HCT116 (cell line): ENCODE results near the gene BBS9. TPM values are rescaled to one million over a fixed set of nuclear protein-coding genes. Genes with fewer than 3 reads are reported as not detected.

ENCODE experiments used
- ATAC-seq: fragments of 200-7000 bp; cut with Tn5 transposase; 2 replicates; pipeline ENCODE4 v1.9.1; 2020; ENCODE audit warnings: mild to moderate bottlenecking, moderate library complexity
- BruUV-seq: library from RNA; stranded (reverse); fragments of 400-500 nt; replicated peaks from 2 replicates; lab custom pipeline; 2021; lab: Mats Ljungman, UMichigan
- CTCF ChIA-PET: fragments of 300-600 bp; sonication (Branson Sonifier 250); formaldehyde crosslinking; loops from one replicate; lab custom pipeline; 2021; ENCODE audit warnings: antibody characterized with exemption; lab: Charles Lee
- POLR2A ChIA-PET: fragments of 300-600, 350-600 bp; sonication (Branson Sonifier 250); formaldehyde crosslinking; loops from one replicate; lab custom pipeline; 2021; ENCODE audit warnings: antibody characterized with exemption; lab: Charles Lee
- RAD21 ChIA-PET, 2 experiments: fragments of 300-600 bp; sonication (Branson Sonifier 250); formaldehyde crosslinking; loops; one replicate each; lab custom pipeline; 2023; ENCODE audit warnings: low total read pairs in 2 of 2; ENCODE audit not compliant: uncharacterized antibody in 2 of 2, unreplicated experiment in 2 of 2, low non-redundant PET in 1 of 2; lab: Charles Lee
- DNase-seq: peaks from one replicate; pipeline ENCODE4 v3.0.0-alpha.2; 2010; ENCODE audit warnings: low read depth, low spot score
- H2AFZ ChIP-seq: fragments of 200-600 bp; shearing (Covaris generic), sonication (generic); 2 replicates; pipeline ENCODE4 v1.6.1; 2017; ENCODE audit warnings: low read depth, mixed run types, mixed read lengths, antibody characterized with exemption, low read length; ENCODE audit not compliant: poor library complexity, severe bottlenecking
- H3K27ac ChIP-seq: 2 replicates; pipeline ENCODE4 v1.5.1; 2012; ENCODE audit warnings: low read depth, low read length
- H3K27me3 ChIP-seq: fragments of 200-600 bp; sonication (generic); 2 replicates; pipeline ENCODE4 v1.6.1; 2016; ENCODE audit warnings: mixed run types, low read length, mixed read lengths; ENCODE audit not compliant: insufficient read depth
- H3K36me3 ChIP-seq, 2 experiments: fragments of 200-500 bp in 1 of 2; fragments of 200-600 bp in 1 of 2; sonication (Bioruptor generic) in 1 of 2; sonication (generic) in 1 of 2; 2 replicates each; pipeline versions ENCODE4 v1.5.1 to v1.6.1; 2014 to 2016; ENCODE audit warnings: low read length in 2 of 2, inconsistent platforms in 1 of 2, mixed read lengths in 1 of 2, mixed run types in 1 of 2; ENCODE audit not compliant: insufficient read depth in 2 of 2, control insufficient read depth in 1 of 2
- H3K4me1 ChIP-seq, 2 experiments: fragments of 200-600 bp in 1 of 2; sonication (generic) in 1 of 2; 2 replicates each; pipeline versions ENCODE4 v1.5.1 to v1.6.1; 2012 to 2017; ENCODE audit warnings: low read length in 2 of 2, inconsistent platforms in 1 of 2, mild to moderate bottlenecking in 1 of 2, mixed read lengths in 1 of 2, mixed run types in 1 of 2, moderate library complexity in 1 of 2; ENCODE audit not compliant: insufficient read depth in 2 of 2, control insufficient read depth in 1 of 2
- H3K4me2 ChIP-seq: fragments of 200-600 bp; sonication (generic); 2 replicates; pipeline ENCODE4 v1.6.1; 2017; ENCODE audit warnings: mixed run types, low read length, mixed read lengths
- H3K4me3 ChIP-seq, 2 experiments: fragments of 200-600 bp in 1 of 2; sonication (generic) in 1 of 2; replicated peaks in 1 of 2; 2 replicates each; pipeline ENCODE4 v1.5.1; 2011 to 2016; ENCODE audit warnings: low read length in 2 of 2, control low read depth in 1 of 2, low read depth in 1 of 2, mild to moderate bottlenecking in 1 of 2, mixed read lengths in 1 of 2, mixed run types in 1 of 2
- H3K79me2 ChIP-seq: fragments of 200-600 bp; sonication (generic); 2 replicates; pipeline ENCODE4 v1.6.1; 2017; ENCODE audit warnings: mild to moderate bottlenecking, mixed run types, low read length, moderate library complexity, mixed read lengths; ENCODE audit not compliant: insufficient read depth
- H3K9ac ChIP-seq: fragments of 200-600 bp; sonication (generic); 2 replicates; pipeline ENCODE4 v1.6.1; 2016; ENCODE audit warnings: low read length, mixed read lengths
- H3K9me2 ChIP-seq: fragments of 200-600 bp; sonication (generic), shearing (Covaris generic); 2 replicates; pipeline ENCODE4 v1.6.1; 2017; ENCODE audit warnings: mixed run types, mild to moderate bottlenecking, moderate library complexity; ENCODE audit not compliant: insufficient read depth
- H3K9me3 ChIP-seq, 2 experiments: fragments of 200-500 bp in 1 of 2; fragments of 200-600 bp in 1 of 2; sonication (Bioruptor generic) in 1 of 2; sonication (generic) in 1 of 2; 2 replicates each; pipeline ENCODE4 v1.6.1; 2014 to 2017; ENCODE audit warnings: low read length in 2 of 2, mixed read lengths in 2 of 2, inconsistent platforms in 1 of 2, low read depth in 1 of 2, mild to moderate bottlenecking in 1 of 2, mixed run types in 1 of 2, moderate library complexity in 1 of 2; ENCODE audit not compliant: control insufficient read depth in 1 of 2, insufficient read depth in 1 of 2
- H4K20me1 ChIP-seq: fragments of 200-600 bp; sonication (generic), shearing (Covaris generic); 2 replicates; pipeline ENCODE4 v1.6.1; 2017; ENCODE audit warnings: mixed run types, mild to moderate bottlenecking, moderate library complexity; ENCODE audit not compliant: insufficient read depth
- CEBPB ChIP-seq: IDR thresholded peaks from 2 replicates; pipeline ENCODE4 v1.6.1; 2012; ENCODE audit warnings: low read depth
- ELF1 ChIP-seq: IDR thresholded peaks from 2 replicates; pipeline ENCODE4 v1.6.1; 2012; ENCODE audit warnings: low read depth, borderline replicate concordance
- EZH2phosphoT487 ChIP-seq: fragments of 200-600 bp; IDR thresholded peaks from 2 replicates; pipeline ENCODE4 v1.6.1; 2018; ENCODE audit warnings: antibody characterized with exemption, borderline replicate concordance
- FOSL1 ChIP-seq: IDR thresholded peaks from 2 replicates; pipeline ENCODE4 v1.6.1; 2012; ENCODE audit warnings: low read depth
- JUND ChIP-seq: IDR thresholded peaks from 2 replicates; pipeline ENCODE4 v1.6.1; 2012
- RAD21 ChIP-seq: IDR thresholded peaks from 2 replicates; pipeline ENCODE4 v1.6.1; 2012; ENCODE audit warnings: low read depth, mild to moderate bottlenecking
- SP1 ChIP-seq: IDR thresholded peaks from 2 replicates; pipeline ENCODE4 v1.6.1; 2012; ENCODE audit warnings: low read depth
- SRF ChIP-seq: IDR thresholded peaks from 2 replicates; pipeline ENCODE4 v1.6.1; 2012; ENCODE audit warnings: low read depth
- TCF7L2 ChIP-seq: IDR thresholded peaks from 2 replicates; pipeline ENCODE4 v1.7.0; 2011; ENCODE audit warnings: borderline replicate concordance, inconsistent platforms; ENCODE audit not compliant: insufficient read depth, insufficient read length; ENCODE audit errors: extremely low read depth
- YY1 ChIP-seq: IDR thresholded peaks from 2 replicates; pipeline ENCODE4 v1.6.1; 2011; ENCODE audit warnings: low read length, low read depth, moderate library complexity, mild to moderate bottlenecking; ENCODE audit not compliant: insufficient replicate concordance; ENCODE audit errors: extremely low read depth
- intact Hi-C: fragments of 100-400 bp; cut with micrococcal nuclease; formaldehyde crosslinking; loops from 2 replicates; pipeline ENCODE4 v1.10.0; 2022
- total RNA-seq: library from RNA; stranded (reverse); gene quantifications from one replicate; pipeline ENCODE4 v1.2.1, GENCODE V29; 2021; ENCODE audit not compliant: unreplicated experiment
- TF ChIP-seq, protein P1 (sequence below): IDR thresholded peaks from 2 replicates; pipeline ENCODE4 v1.6.1; 2011; ENCODE audit warnings: mild to moderate bottlenecking, low read length, moderate library complexity; ENCODE audit not compliant: insufficient replicate concordance; ENCODE audit errors: extremely low read depth
- TF ChIP-seq, protein P2 (sequence below): IDR thresholded peaks from 2 replicates; pipeline ENCODE4 v1.6.1; 2012; ENCODE audit warnings: low read depth

The BBS9 gene
- total RNA-seq, 1 experiment from 2014 or later, result 7.1 TPM

DNA sequence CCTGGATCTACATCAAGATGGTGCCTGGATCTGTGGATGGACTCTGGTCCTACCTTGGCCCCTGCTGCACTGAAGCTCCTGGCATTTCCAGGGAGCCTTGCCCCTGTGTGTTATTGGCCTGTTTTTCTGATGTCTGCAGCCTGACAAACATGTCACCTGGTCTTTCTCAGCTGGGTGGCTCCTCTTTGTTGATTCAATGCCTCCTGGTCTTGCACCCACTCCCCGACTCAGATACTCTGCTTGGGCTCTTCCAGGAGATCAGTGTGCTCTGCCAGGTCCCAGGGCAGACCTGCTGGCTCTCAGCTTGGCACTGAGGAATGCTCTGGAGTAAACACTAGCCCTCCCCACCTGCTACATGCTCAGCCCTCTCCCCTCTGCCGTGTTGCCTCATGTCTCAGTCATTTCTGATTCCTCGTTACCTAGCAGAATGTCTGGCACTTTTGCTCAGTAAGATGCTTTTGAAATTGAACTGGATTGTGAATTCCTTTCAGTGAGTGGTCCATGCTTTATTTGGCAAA, 522.7 kb downstream of the BBS9 start:
- RAD21 ChIA-PET, result no interaction called here

More for the DNA sequence above, 522.7 kb downstream of the BBS9 start:
- DNase-seq (no peak), ATAC-seq (no peak)
- Histone ChIP-seq H2AFZ (no peak overlapping the region), H3K9me2 (no peaks in the 10 kb centered on the region), H3K27ac (no peak overlapping the region), H3K4me1 (no peaks in the 10 kb centered on the region), H3K4me2 (no peak overlapping the region), H3K27me3 (no peaks in the 10 kb centered on the region), H3K36me3 (no peaks in the 10 kb centered on the region), H3K9ac (no peak overlapping the region), H3K79me2 (no peaks in the 10 kb centered on the region), H4K20me1 (no peaks in the 10 kb centered on the region), H3K4me3 (no peak overlapping the region), H3K9me3 (no peaks in the 10 kb centered on the region)
- BruUV-seq, result no TSS peak
- POLR2A ChIA-PET, result no interaction called here
- TF ChIP-seq SRF, result no peak
- TF ChIP-seq JUND, result no peak
- TF ChIP-seq, protein P1, sequence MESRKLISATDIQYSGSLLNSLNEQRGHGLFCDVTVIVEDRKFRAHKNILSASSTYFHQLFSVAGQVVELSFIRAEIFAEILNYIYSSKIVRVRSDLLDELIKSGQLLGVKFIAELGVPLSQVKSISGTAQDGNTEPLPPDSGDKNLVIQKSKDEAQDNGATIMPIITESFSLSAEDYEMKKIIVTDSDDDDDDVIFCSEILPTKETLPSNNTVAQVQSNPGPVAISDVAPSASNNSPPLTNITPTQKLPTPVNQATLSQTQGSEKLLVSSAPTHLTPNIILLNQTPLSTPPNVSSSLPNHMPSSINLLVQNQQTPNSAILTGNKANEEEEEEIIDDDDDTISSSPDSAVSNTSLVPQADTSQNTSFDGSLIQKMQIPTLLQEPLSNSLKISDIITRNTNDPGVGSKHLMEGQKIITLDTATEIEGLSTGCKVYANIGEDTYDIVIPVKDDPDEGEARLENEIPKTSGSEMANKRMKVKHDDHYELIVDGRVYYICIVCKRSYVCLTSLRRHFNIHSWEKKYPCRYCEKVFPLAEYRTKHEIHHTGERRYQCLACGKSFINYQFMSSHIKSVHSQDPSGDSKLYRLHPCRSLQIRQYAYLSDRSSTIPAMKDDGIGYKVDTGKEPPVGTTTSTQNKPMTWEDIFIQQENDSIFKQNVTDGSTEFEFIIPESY, result no peak
- TF ChIP-seq, protein P2, sequence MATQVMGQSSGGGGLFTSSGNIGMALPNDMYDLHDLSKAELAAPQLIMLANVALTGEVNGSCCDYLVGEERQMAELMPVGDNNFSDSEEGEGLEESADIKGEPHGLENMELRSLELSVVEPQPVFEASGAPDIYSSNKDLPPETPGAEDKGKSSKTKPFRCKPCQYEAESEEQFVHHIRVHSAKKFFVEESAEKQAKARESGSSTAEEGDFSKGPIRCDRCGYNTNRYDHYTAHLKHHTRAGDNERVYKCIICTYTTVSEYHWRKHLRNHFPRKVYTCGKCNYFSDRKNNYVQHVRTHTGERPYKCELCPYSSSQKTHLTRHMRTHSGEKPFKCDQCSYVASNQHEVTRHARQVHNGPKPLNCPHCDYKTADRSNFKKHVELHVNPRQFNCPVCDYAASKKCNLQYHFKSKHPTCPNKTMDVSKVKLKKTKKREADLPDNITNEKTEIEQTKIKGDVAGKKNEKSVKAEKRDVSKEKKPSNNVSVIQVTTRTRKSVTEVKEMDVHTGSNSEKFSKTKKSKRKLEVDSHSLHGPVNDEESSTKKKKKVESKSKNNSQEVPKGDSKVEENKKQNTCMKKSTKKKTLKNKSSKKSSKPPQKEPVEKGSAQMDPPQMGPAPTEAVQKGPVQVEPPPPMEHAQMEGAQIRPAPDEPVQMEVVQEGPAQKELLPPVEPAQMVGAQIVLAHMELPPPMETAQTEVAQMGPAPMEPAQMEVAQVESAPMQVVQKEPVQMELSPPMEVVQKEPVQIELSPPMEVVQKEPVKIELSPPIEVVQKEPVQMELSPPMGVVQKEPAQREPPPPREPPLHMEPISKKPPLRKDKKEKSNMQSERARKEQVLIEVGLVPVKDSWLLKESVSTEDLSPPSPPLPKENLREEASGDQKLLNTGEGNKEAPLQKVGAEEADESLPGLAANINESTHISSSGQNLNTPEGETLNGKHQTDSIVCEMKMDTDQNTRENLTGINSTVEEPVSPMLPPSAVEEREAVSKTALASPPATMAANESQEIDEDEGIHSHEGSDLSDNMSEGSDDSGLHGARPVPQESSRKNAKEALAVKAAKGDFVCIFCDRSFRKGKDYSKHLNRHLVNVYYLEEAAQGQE, result no peak
- TF ChIP-seq TCF7L2, result no peak
- no peak for TF ChIP-seq FOSL1
- TF ChIP-seq EZH2phosphoT487, result no peak
- TF ChIP-seq YY1, result no peak
- no peak for TF ChIP-seq ELF1
- no peak for TF ChIP-seq RAD21
- no peak for TF ChIP-seq SP1
- no peak for TF ChIP-seq CEBPB
- intact Hi-C loops, result no loop called here
- CTCF ChIA-PET, result no interaction called here
